T47D (cell line): ENCODE measurements around the gene PDE6C.

Source experiments
- DNase-seq, 2 experiments: peaks; one replicate each; pipeline versions ENCODE4 v3.0.0 to v3.0.0-alpha.2; 2011 to 2012; ENCODE audit warnings: low read depth in 1 of 2, low spot score in 1 of 2
- JUND ChIP-seq: IDR thresholded peaks from 2 replicates; pipeline ENCODE4 v1.6.1; 2012; ENCODE audit warnings: low read depth
- in situ Hi-C: cut with HindIII; loops from 2 replicates; pipeline ENCODE4 v1.10.0; 2016; ENCODE audit warnings: low sequenced_read_pairs, low pct_unique_long_range_greater_than_20kb

The PDE6C gene

DNA sequence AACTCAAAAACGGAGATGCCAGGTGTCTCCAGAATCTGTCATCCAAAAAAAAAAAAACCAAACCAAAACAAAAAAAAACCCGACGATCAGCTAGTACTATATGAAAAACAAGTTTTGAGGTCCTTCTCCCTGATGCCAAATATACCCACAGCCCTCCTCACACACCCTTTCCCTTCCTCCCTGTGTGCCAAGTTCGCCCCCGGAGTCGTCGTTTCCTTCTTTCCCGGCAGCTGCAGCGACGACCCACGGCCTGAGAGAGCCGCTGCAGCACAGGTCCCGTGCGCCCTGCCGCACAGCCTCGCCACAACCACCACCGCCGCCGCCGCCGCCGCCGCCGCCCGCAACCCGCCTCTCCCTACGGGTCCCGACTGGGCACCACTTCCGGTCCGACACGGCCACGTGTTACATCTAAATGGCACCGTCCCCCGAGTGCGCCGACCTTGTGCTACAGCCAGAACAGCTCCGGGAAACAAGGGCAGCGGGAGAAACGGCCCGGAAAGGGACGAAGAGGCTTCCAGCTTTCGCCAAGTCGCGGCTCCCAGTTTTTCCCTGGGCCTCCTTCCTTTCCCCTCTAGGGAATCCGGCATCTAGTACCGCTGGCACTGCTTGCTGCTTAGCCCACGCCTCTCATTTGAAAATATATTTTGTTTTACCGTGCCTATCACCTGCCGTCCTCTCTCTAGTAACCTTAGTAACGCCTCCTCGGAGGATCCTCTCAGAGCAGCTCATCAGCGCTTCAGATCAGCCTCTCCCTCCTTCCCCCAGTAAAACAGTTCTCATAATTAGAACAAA lies 90.1 kb downstream of the PDE6C start, which contains the start of gene FRA10AC1:
FRA10AC1 (minus strand) TSS at position 383 of the 792 bp plus-strand sequence. CDS start 2,486 bp downstream, outside the sequence.
- in situ Hi-C loops, result no loop called here
- peak; percentile 74 to 97 for DNase-seq
- no peak for TF ChIP-seq JUND

DNA sequence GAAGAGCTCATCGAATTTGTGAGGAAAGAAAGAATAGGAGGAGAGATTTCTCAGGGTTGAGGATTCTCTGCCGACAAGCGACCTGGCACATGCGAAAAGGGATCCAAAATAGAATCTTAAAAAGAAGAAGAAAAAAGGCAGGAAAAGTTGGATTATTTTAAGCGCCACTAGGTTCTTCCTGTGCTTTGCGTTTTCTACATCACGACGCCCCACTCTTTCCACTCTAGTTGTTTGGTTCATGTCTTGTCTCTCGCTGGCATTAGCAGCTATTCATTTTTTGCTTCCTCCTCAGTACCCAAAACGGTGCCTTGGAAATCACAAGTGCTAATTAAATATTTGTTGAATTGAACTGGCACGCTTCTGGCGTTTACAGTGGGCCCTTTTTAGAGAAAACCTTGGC lies 90.7 kb downstream of the PDE6C start:
- in situ Hi-C loops, result no loop called here

DNA sequence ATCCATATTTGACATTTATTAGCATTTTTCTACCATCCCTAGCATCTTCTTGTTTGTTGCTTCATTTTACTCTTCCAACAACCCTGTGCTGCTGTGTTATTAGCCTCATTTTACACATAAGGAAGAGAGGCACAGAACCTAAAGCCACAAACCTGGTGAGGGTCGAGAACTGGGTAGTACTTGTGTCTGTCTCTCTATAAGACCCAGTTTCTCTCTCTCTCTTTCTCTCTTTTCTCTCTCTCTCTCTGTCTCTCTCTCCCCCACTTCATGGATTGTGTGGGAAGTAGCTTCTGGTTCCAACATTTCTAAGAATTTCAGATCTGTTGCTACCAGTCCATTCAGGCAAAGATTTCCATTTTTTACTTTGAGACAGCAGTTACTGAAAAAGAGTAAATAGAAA lies 91.5 kb downstream of the PDE6C start:
- DNase-seq, result no peak
- in situ Hi-C loops, result no loop called here
- TF ChIP-seq JUND, result no peak

More for the DNA sequence above, 90.7 kb downstream of the PDE6C start:
- peak in 1 of 2 experiments; percentile 27 for DNase-seq
- TF ChIP-seq JUND, result no peak

DNA sequence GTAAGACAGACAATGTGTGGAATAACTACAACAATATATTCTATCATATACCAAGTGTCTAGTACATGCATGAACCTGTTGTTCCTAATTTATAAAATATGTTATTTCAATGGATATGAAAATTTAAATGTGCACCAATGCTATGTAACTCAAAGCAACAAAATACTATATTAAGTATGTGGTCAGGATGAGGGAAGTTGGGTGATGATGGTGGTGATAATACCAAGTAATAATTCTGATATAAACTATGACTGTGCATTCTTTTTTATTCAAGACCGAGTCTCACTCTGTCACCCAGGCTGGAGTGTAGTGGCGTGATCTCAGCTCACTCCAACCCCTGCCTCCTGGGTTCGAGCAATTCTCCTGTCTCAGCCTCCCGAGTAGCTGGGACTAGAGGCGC lies 92.1 kb downstream of the PDE6C start:
- TF ChIP-seq JUND, result no peak
- in situ Hi-C loops, result no loop called here
- DNase-seq, result no peak

DNA sequence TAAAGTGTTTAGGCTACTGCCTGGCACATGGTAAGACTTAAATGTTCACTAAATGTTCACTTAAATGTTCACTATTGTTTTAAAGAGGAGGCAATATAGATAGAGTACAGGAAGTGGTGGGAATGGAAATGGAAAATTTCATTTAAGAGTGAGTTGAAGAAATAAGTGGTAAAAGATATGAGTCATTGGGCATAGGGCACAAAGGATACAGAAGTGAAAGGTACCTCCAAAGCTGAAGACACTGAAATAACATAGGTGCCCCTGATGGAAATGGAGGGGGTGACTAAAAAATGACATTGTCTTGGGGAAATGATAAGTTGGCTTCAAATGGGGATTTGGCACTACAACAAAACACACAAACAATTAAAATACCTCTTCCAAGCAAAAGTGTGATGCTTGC lies 95.3 kb downstream of the PDE6C start:
- no peak for TF ChIP-seq JUND
- in situ Hi-C loops, result no loop called here
- DNase-seq, result no peak

DNA sequence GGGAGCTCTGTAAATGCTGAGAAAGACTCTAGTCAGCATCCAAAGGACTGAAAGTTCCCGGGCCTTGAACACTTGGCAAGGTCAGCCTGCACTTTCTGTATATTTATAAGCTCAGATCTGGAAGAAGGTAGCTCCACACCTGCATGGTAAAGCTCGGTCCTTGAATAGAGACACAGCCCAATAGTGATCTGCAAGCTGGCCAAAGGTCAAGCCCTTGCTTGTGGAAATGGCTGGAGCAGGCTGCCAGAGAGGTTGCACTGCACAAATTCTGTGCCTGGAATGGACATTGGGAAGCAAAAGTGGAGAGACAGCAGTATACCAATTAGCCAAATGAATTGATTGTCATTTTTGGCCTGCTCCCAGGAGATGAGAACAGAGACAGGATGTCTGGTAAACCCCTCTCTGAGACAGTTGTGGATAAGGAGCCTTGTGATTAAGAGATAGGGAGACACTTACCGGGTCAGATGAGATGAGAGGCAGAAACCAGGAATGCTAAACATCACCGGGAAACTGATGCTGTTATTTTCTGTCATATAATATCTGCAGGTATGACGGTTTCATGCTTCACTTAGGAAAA lies 98.1 kb downstream of the PDE6C start:
- in situ Hi-C loops, result no loop called here

DNA sequence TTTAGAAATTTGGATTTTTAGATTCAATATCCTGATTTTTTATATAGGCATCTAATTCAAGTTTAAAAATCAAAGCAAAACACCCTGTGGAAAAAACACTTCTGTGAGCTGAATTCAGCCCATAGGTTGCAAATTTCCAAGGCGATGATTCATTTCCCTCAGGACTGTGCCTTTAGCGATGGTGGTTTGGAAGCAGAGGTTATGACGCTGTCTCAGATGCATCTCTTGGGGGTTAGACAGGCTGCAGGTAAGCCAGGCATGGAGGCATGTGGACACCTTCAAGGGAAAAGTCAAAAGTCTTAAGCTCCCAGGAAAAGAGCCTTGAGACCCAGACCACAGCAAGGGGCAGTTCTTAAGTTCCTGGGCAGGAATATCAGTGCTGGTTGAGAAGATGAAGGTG lies 99.6 kb downstream of the PDE6C start:
- DNase-seq, result no peak
- TF ChIP-seq JUND, result no peak
- in situ Hi-C loops, result no loop called here

More for the DNA sequence above, 98.1 kb downstream of the PDE6C start:
- no peak for TF ChIP-seq JUND
- DNase-seq, result peak in 1 of 2 experiments; percentile 20

DNA sequence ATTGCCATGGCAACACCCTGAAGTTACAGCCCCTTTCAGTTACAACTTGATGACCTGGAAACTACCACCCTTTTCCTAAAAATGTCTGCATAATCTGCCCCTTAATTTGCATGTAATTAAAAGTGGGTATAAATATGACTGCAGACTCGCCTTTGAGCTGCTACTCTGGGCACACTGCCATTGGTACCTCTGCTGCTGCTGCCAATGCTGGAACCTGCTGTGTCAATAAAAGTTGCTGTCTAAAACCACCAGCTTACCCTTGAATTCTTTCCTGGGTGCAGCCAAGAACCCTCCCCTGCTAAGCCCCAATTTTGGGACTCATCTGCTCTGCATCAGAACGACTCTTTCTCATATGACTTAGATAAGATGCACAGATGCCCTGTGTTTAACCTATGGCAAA lies 100.3 kb downstream of the PDE6C start:
- TF ChIP-seq JUND, result no peak
- in situ Hi-C loops, result no loop called here
- no peak for DNase-seq

DNA sequence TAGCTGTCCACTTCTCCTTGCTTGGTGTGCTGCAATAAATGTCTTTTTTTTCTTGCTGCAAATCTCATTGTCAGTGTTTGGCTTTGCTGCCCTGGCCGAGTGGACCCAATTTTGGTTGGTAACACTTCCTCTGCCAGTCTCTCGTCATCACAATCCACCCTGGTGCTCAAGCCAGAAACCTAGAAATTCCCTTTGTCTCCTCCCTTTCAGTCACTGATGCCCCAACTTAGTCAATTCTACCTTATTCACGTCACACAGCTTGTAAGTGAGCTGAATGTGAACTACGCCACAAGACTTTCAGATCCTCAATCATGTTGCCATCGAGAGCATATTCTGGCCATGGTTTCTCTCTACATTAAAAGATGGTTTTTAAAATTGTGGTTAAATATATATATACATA lies 103.0 kb downstream of the PDE6C start:
- in situ Hi-C loops, result no loop called here
- no peak for TF ChIP-seq JUND

More for the DNA sequence above, 103.0 kb downstream of the PDE6C start:
- DNase-seq, result no peak
